Mesothelial cell of epicardium (in vitro differentiated cells): ENCODE results near the gene POLG. TPM values are rescaled to one million over a fixed set of nuclear protein-coding genes. Genes with fewer than 3 reads are reported as not detected.

Source experiments
- DNase-seq, 2 experiments: peaks; one replicate each; pipeline ENCODE4 v3.0.0; 2021; ENCODE audit warnings: low spot score in 2 of 2; ENCODE audit not compliant: unreplicated experiment in 2 of 2
- H3K27ac Mint-ChIP-seq: 2 replicates; pipeline ENCODE4 v1.8.0; 2021; ENCODE audit warnings: mixed read lengths
- H3K27me3 Mint-ChIP-seq: 2 replicates; pipeline ENCODE4 v1.8.0; 2021; ENCODE audit warnings: low read depth, mixed read lengths
- H3K36me3 Mint-ChIP-seq: 2 replicates; pipeline ENCODE4 v1.8.0; 2021; ENCODE audit warnings: mixed read lengths
- H3K4me1 Mint-ChIP-seq: 2 replicates; pipeline ENCODE4 v1.8.0; 2021; ENCODE audit warnings: mixed read lengths
- H3K4me3 Mint-ChIP-seq: 2 replicates; pipeline ENCODE4 v1.8.0; 2021; ENCODE audit warnings: mild to moderate bottlenecking, moderate library complexity, mixed read lengths
- H3K9me3 Mint-ChIP-seq: 2 replicates; pipeline ENCODE4 v1.8.0; 2021; ENCODE audit warnings: mixed read lengths
- total RNA-seq: library from RNA; stranded (reverse); gene quantifications from 3 replicates; pipeline ENCODE4 v1.2.1, GENCODE V29; 2021
- TF ChIP-seq, protein P1 (sequence below): fragments of 200-600 bp; sonication (generic); IDR thresholded peaks from one replicate; pipeline ENCODE4 v1.5.0; 2021; ENCODE audit warnings: antibody characterized with exemption; ENCODE audit not compliant: unreplicated experiment

The POLG gene
- total RNA-seq, 1 donor from 2014 or later, result 68.2 TPM

DNA sequence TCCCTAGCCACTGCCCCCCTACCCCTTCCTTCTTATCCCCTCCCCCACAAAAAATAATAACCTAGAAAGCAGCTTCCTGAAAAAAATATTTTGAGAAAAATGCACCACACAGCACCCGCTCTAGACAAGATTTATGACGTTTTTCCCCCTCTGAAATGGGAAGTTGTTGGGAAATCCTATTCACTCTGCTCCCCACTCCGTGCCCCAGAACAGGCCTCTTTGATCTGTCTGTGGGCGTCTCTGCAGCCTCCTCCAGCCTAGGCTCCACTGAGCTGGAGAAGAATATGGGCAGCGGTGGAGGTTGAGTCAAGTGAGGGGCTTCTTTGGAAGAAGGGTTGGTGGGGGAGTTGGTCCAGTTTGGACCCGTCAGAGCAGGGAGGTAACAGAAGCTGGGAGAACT is 28.5 kb upstream of the POLG start:
- no peaks in the 10 kb centered on the region for H3K36me3 Mint-ChIP-seq
- H3K4me3 Mint-ChIP-seq, result no peak overlapping the region
- H3K27ac Mint-ChIP-seq, result no peak overlapping the region
- TF ChIP-seq, protein P1, sequence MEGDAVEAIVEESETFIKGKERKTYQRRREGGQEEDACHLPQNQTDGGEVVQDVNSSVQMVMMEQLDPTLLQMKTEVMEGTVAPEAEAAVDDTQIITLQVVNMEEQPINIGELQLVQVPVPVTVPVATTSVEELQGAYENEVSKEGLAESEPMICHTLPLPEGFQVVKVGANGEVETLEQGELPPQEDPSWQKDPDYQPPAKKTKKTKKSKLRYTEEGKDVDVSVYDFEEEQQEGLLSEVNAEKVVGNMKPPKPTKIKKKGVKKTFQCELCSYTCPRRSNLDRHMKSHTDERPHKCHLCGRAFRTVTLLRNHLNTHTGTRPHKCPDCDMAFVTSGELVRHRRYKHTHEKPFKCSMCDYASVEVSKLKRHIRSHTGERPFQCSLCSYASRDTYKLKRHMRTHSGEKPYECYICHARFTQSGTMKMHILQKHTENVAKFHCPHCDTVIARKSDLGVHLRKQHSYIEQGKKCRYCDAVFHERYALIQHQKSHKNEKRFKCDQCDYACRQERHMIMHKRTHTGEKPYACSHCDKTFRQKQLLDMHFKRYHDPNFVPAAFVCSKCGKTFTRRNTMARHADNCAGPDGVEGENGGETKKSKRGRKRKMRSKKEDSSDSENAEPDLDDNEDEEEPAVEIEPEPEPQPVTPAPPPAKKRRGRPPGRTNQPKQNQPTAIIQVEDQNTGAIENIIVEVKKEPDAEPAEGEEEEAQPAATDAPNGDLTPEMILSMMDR, result no peak
- DNase-seq, result no peak
- peaks cover 95% of the 10 kb centered on the region for H3K27me3 Mint-ChIP-seq
- H3K4me1 Mint-ChIP-seq, result peaks cover 5% of the 10 kb centered on the region
- H3K9me3 Mint-ChIP-seq, result no peaks in the 10 kb centered on the region

DNA sequence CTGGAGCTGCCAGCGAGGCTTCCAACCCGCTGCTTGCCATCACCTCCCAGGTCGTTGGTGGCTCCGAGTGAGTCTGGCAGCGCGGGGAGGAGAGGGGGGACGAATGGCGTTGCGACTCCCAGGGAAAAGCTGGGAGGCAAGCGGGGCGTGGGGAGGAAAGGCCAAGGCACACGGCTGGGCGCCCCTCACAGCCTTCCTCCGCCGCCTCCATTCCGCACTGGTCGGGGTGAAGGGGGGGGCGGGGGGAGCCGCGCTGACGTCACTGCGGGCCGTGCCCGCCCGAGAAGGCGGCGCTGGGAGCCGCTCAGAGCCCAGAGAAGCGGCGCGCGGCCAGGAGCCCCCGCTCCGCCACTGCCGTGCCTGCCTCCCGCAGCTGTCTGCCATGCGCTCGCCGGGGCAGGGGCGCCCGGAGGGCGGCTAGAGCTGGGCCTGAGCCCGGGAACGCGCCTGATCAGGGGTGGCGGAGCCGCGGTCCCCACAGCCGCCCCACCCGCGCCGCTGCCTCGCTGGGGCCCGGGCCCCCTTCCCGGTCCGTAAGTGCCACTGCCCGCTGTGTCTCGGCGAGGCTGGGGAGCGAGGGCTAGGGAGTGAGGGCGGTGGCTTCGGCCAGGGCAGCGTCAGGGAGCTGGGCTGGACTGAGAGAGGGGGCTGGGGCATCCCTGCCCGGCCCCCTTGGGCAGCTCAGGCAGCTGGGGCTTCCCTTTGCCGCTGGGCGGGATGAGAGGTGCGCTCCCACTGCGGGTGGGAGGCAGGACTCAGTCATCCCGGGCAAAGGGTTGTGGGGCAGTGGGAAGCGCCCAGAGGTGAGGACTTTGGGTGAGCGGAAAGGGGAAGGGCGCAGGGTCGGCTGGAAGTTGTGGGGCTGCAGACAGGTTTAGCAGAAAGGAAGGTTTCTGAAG is 27.8 kb upstream of the POLG start:
- peaks cover 95% of the 10 kb centered on the region for H3K27me3 Mint-ChIP-seq
- no peak for DNase-seq
- H3K4me1 Mint-ChIP-seq, result peaks cover 5% of the 10 kb centered on the region
- H3K36me3 Mint-ChIP-seq, result no peaks in the 10 kb centered on the region
- no peak overlapping the region for H3K27ac Mint-ChIP-seq
- TF ChIP-seq, protein P1, result no peak
- no peak overlapping the region for H3K4me3 Mint-ChIP-seq
- no peaks in the 10 kb centered on the region for H3K9me3 Mint-ChIP-seq

DNA sequence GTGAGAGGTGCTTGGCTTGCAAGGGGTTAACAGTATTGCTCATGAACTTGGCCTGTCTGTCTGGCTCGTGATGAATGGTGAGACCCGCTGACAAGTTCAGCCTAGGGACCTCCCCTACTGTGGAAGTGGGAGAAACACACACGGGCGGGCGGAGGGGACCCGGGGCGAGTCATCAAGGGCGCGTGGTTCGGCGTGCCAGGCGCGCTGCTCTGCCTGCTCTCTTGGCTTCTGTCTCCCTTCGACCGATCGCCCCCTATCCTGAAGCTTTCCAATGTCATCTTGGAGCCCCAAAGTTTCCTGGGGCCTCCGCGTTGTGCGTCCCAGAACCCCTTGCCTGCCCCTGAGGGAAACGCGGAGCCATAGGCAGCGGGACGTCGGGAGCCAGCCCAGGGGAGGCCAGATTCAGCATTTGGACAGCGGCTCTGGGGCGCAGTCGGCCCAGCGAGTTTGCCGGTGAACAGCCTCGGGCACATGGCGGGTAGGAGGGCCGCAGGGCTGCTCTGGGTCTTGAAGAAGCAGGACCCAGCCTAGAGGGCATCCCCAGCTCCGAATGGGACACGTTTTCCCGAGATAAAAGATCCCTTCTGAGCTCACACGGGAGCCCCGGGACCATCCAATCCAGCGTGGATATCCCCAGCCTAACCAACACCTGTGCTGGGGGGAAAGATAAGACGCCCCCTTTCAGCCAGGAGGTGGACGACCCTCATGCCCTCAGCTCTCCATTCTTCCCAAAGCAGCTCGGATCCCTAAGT is 27.0 kb upstream of the POLG start:
- TF ChIP-seq, protein P1, result no peak
- H3K27me3 Mint-ChIP-seq, result peaks cover 95% of the 10 kb centered on the region
- H3K36me3 Mint-ChIP-seq, result no peaks in the 10 kb centered on the region
- H3K27ac Mint-ChIP-seq, result no peak overlapping the region
- H3K9me3 Mint-ChIP-seq, result no peaks in the 10 kb centered on the region
- peaks cover 2% of the 10 kb centered on the region for H3K4me1 Mint-ChIP-seq
- DNase-seq, result peak; percentile 77 to 91
- H3K4me3 Mint-ChIP-seq, result no peak overlapping the region

DNA sequence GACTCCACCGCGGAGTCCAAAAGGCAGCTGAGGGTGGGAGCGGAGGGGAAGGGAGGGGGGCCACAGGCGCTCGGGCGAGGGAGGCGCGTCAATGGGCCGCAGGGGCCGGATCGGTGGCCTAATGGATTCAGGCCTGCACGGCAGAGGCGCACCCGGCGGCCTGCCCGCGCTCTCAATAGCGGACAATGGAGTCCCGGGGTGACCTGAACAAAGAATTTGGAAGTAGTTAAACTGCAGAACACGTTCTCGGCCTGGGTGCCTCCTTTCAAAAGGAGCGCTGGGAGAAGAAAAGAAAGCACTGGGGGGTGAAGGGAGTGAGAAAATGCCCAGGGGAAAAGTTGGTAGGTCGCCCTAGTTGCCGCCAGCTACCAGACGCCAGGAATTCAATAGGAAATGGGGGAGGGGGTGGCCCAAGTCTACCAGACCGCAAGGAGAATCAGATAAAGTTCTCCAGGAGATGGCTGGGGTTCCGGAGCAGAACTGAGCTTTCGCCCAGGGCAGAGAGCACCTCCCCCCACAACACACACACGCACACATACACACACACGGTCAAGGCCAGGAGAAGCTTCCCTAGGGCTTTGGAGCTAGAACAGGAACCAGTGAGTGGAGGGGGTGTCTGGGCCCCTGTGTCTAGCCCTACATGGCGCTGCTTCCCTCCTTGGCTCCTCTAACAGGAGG is 25.8 kb upstream of the POLG start:
- peaks cover 95% of the 10 kb centered on the region for H3K27me3 Mint-ChIP-seq
- peaks cover 2% of the 10 kb centered on the region for H3K4me1 Mint-ChIP-seq
- no peak overlapping the region for H3K4me3 Mint-ChIP-seq
- H3K9me3 Mint-ChIP-seq, result no peaks in the 10 kb centered on the region
- no peak for DNase-seq
- H3K27ac Mint-ChIP-seq, result no peak overlapping the region
- no peaks in the 10 kb centered on the region for H3K36me3 Mint-ChIP-seq
- TF ChIP-seq, protein P1, result no peak

DNA sequence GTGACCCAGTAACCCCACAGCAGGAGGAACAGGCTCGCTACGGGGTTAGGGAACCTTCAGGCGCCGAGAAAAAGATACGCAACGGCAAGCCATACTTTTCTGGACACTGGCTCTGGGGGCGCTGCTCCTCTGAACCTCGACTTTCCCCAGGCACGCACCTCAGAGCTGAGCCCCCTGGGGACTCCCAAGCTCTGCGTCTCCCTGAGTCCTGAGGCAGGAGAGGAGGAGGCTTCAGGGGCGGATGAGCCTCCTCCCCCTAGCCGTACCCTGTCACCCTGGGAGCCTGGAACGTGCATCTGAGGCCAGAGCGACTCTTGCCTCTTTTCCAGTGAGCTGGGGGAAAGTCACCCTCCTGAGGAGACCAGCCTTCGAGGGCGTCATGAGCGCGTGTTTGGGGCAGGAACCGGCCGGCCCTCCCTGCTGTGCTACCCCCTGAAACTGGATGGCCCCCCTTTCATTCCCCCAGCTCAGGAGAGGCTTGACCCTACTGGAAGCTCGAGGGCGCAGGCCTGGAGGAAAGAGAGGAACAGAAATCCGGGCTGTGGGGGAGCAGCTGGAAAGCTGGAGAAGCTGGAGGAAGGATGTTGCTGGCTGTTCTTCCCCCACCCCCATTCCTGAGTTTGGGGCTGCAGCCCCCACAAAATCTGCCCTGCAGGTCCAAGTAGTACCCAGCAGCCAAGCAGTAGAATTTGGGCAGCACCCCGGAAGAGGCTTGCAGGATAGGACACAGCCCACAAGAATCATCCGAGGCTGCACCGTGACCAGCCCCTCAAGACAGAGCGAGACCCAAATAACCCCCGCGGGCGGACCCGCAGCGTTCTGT is 25.1 kb upstream of the POLG start:
- no peak for DNase-seq
- H3K36me3 Mint-ChIP-seq, result no peaks in the 10 kb centered on the region
- H3K4me3 Mint-ChIP-seq, result no peak overlapping the region
- TF ChIP-seq, protein P1, result no peak
- H3K27ac Mint-ChIP-seq, result no peak overlapping the region
- H3K9me3 Mint-ChIP-seq, result no peaks in the 10 kb centered on the region
- peaks cover 95% of the 10 kb centered on the region for H3K27me3 Mint-ChIP-seq
- peaks cover 2% of the 10 kb centered on the region for H3K4me1 Mint-ChIP-seq
